Body of pancreas (tissue), 4 donors: ENCODE data around the gene SLC25A21.

Experiments used
- CTCF ChIP-seq, 7 experiments: fragments of 450-650 bp in 4 of 7; fragments of 200-600 bp in 3 of 7; sonication (generic) in 3 of 7; IDR thresholded peaks; one replicate each; pipeline ENCODE4 v1.5.1; 2016 to 2019; ENCODE audit warnings: antibody characterized with exemption in 7 of 7
- POLR2A ChIP-seq, 3 donors: fragments of 450-650 bp; IDR thresholded peaks; one replicate each; pipeline ENCODE4 v1.6.1; 2016; ENCODE audit warnings: antibody characterized with exemption in 3 of 3, mild to moderate bottlenecking in 2 of 3

- no peak for TF ChIP-seq CTCF (IDR thresholded peaks at IDR 0.05)
- no peak for TF ChIP-seq POLR2A (IDR thresholded peaks at IDR 0.05)
Measured at GRCh38 chr14:36824854-36825253, 347.6 kb downstream of the SLC25A21 start.
